ENCODE data around the gene PLCB3.

DNA sequence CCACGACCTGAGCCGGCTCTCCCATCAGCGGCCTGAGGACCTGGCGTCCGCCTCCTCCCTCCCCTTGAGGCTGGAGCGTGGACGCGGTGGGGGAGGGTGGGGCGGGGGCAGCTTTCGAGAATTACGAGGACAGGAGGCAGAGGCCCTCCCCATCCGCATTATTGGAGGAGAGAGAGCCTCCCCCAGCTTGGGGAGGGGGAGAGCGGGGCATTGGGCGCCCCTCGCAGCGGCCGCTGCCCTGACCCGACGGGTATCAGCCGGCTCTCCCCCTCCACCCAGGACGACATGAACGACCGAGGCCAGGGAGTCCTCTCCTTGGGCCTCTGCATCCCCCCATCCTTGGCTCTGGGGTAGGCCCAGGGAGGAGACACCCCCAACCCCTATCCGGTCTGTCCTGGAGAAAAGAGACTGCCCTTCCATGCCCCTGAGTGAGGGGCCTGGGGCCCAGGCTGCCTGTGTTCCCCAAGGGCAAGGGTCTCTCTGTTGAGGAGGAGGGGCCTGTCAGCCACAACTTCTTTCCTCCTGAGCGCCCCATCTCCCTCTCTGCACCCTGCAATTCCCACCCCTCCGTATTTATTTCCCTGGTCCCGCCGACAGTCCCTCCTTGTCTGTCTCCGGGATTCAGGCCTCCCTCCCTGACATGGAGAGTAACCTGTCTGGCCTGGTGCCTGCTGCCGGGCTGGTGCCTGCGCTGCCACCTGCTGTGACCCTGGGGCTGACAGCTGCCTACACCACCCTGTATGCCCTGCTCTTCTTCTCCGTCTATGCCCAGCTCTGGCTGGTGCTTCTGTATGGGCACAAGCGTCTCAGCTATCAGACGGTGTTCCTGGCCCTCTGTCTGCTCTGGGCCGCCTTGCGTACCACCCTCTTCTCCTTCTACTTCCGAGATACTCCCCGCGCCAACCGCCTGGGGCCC, 34.8 kb downstream of the PLCB3 start:
- TF ChIP-seq, protein P1, sequence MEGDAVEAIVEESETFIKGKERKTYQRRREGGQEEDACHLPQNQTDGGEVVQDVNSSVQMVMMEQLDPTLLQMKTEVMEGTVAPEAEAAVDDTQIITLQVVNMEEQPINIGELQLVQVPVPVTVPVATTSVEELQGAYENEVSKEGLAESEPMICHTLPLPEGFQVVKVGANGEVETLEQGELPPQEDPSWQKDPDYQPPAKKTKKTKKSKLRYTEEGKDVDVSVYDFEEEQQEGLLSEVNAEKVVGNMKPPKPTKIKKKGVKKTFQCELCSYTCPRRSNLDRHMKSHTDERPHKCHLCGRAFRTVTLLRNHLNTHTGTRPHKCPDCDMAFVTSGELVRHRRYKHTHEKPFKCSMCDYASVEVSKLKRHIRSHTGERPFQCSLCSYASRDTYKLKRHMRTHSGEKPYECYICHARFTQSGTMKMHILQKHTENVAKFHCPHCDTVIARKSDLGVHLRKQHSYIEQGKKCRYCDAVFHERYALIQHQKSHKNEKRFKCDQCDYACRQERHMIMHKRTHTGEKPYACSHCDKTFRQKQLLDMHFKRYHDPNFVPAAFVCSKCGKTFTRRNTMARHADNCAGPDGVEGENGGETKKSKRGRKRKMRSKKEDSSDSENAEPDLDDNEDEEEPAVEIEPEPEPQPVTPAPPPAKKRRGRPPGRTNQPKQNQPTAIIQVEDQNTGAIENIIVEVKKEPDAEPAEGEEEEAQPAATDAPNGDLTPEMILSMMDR (IDR thresholded peaks at IDR 0.05), result no peak
- no peak for TF ChIP-seq POLR2A (IDR thresholded peaks at IDR 0.05)

Measured in upper lobe of left lung (tissue), 4 donors.